GM12878 (cell line): Measurements from ENCODE around the gene NELFB. TPM values are rescaled to one million over a fixed set of nuclear protein-coding genes. Genes with fewer than 3 reads are reported as not detected.

Source experiments
- ATAC-seq: fragments of 200-7000 bp; cut with Tn5 transposase; 3 replicates; pipeline ENCODE4 v1.9.1; 2020; ENCODE audit warnings: mild to moderate bottlenecking, moderate library complexity
- BruUV-seq: library from RNA; stranded (reverse); fragments of 400-500 nt; replicated peaks from 2 replicates; lab custom pipeline; 2021; lab: Mats Ljungman, UMichigan
- CTCF ChIA-PET: fragments of 300-600 bp; sonication (Branson Sonifier 250); formaldehyde crosslinking; extraction: SDS; loops from one replicate; lab custom pipeline; 2021; ENCODE audit warnings: inconsistent platforms; lab: Yijun Ruan, JAX
- POLR2A ChIA-PET: fragments of 350-600 bp; formaldehyde crosslinking; extraction: SDS; loops from one replicate; lab custom pipeline; 2021; ENCODE audit warnings: inconsistent platforms; lab: Charles Lee
- RAD21 ChIA-PET: fragments of 300-600 bp; sonication (Branson Sonifier 250); formaldehyde crosslinking; loops from one replicate; lab custom pipeline; 2023; ENCODE audit warnings: antibody characterized with exemption; ENCODE audit not compliant: unreplicated experiment; lab: Charles Lee
- SMC1A ChIA-PET: fragments of 300-600 bp; sonication (Branson Sonifier 250); formaldehyde crosslinking; loops from one replicate; lab custom pipeline; 2023; ENCODE audit not compliant: unreplicated experiment, uncharacterized antibody; lab: Charles Lee
- DNase-seq: peaks from one replicate; pipeline ENCODE4 v3.0.0-alpha.2; 2011; ENCODE audit warnings: low read depth, low spot score
- FAIRE-seq: peaks from 3 replicates; lab custom pipeline; 2011; peaks lifted over from hg19 to GRCh38; lab: Jason Lieb, UNC
- H2AFZ ChIP-seq: 2 replicates; pipeline ENCODE4 v1.6.0; 2011; ENCODE audit warnings: low read depth, low read length, control low read depth; ENCODE audit not compliant: control insufficient read depth
- H3K27ac ChIP-seq: 2 replicates; pipeline ENCODE4 v1.5.1; 2011; ENCODE audit warnings: control low read depth; ENCODE audit not compliant: control insufficient read depth, insufficient read depth
- H3K27me3 ChIP-seq, 2 experiments: replicated peaks in 1 of 2; 2 replicates each; pipeline versions ENCODE4 v1.6.0 to v1.6.1; 2011; ENCODE audit warnings: low read length in 1 of 2; ENCODE audit not compliant: control insufficient read depth in 2 of 2, insufficient read depth in 2 of 2
- H3K36me3 ChIP-seq, 2 experiments: 2 replicates each; pipeline ENCODE4 v1.5.1; 2011; ENCODE audit warnings: low read length in 1 of 2; ENCODE audit not compliant: control insufficient read depth in 2 of 2, insufficient read depth in 2 of 2
- H3K4me1 ChIP-seq: 2 replicates; pipeline ENCODE4 v1.6.1; 2011; ENCODE audit warnings: mild to moderate bottlenecking, low read length, moderate library complexity, mixed read lengths; ENCODE audit not compliant: control insufficient read depth, insufficient read depth
- H3K4me2 ChIP-seq: 2 replicates; pipeline ENCODE4 v1.6.0; 2011; ENCODE audit warnings: control low read depth; ENCODE audit not compliant: control insufficient read depth, insufficient read depth
- H3K4me3 ChIP-seq: fragments of 200-600 bp; sonication (generic); 2 replicates; pipeline ENCODE4 v1.5.1; 2016
- H3K79me2 ChIP-seq: 2 replicates; pipeline ENCODE4 v1.6.0; 2011; ENCODE audit warnings: low read length; ENCODE audit not compliant: control insufficient read depth, insufficient read depth
- H3K9ac ChIP-seq: 2 replicates; pipeline ENCODE4 v1.8.0; 2011; ENCODE audit warnings: low read length, control low read depth, mixed read lengths; ENCODE audit not compliant: control insufficient read depth, insufficient read depth
- H3K9me3 ChIP-seq: replicated peaks from 3 replicates; pipeline ENCODE4 v1.5.1; 2011; ENCODE audit warnings: mild to moderate bottlenecking, low read length; ENCODE audit not compliant: control insufficient read depth, insufficient read depth
- H4K20me1 ChIP-seq: 2 replicates; pipeline ENCODE4 v1.6.0; 2011; ENCODE audit not compliant: control insufficient read depth, insufficient read depth
- CHD2 ChIP-seq: IDR thresholded peaks from 2 replicates; pipeline ENCODE4 v1.6.1; 2011; ENCODE audit warnings: low read depth, low read length, improper control_type of control experiment, borderline replicate concordance
- CREB1 ChIP-seq: IDR thresholded peaks from 2 replicates; pipeline ENCODE4 v1.6.1; 2012; ENCODE audit warnings: low read depth, mild to moderate bottlenecking, inconsistent platforms
- IKZF2 ChIP-seq, 2 experiments: fragments of 450-650 bp; IDR thresholded peaks; 2 replicates each; pipeline ENCODE4 v1.6.1; 2017; ENCODE audit warnings: mild to moderate bottlenecking in 2 of 2, moderate library complexity in 2 of 2
- JUNB ChIP-seq: IDR thresholded peaks from 2 replicates; pipeline ENCODE4 v1.6.1; 2016; ENCODE audit warnings: antibody characterized with exemption, mild to moderate bottlenecking
- JUND ChIP-seq: IDR thresholded peaks from 2 replicates; pipeline ENCODE4 v1.6.1; 2012; ENCODE audit warnings: low read depth, mild to moderate bottlenecking, low read length, improper control_type of control experiment, moderate library complexity
- LARP7 ChIP-seq: fragments of 450-650 bp; IDR thresholded peaks from 2 replicates; pipeline ENCODE4 v1.6.1; 2017; ENCODE audit warnings: mild to moderate bottlenecking
- MEF2B ChIP-seq: fragments of 450-650 bp; IDR thresholded peaks from 2 replicates; pipeline ENCODE4 v1.6.1; 2018; ENCODE audit warnings: mild to moderate bottlenecking, moderate library complexity; ENCODE audit not compliant: partially characterized antibody, poor library complexity, severe bottlenecking
- NR2F1 ChIP-seq: fragments of 450-650 bp; conservative IDR thresholded peaks from 2 replicates; pipeline ENCODE4 v1.6.1; 2017; ENCODE audit warnings: mild to moderate bottlenecking
- PAX5 ChIP-seq: IDR thresholded peaks from 2 replicates; pipeline ENCODE4 v1.6.1; 2011; ENCODE audit warnings: low read depth, low read length, borderline replicate concordance
- SREBF1 ChIP-seq: IDR thresholded peaks from 2 replicates; pipeline ENCODE4 v1.6.1; 2012; ENCODE audit warnings: mild to moderate bottlenecking, low read length
- ZBED1 ChIP-seq: IDR thresholded peaks from 2 replicates; pipeline ENCODE4 v1.6.1; 2016; ENCODE audit warnings: borderline replicate concordance
- WGBS: methylation state at CpG from one replicate; pipeline ENCODE4 v1.1.6; 2016; ENCODE audit warnings: low lambda C conversion rate; ENCODE audit not compliant: insufficient replicate concordance, insufficient coverage; ENCODE audit errors: missing lambda C conversion rate; 5-methylcytosine and 5-hydroxymethylcytosine counted together
- in situ Hi-C: fragments of 300-500 bp; cut with MboI; formaldehyde crosslinking; loops from 9 replicates; pipeline ENCODE4 v1.14.3; 2018; ENCODE audit warnings: mixed read lengths
- intact Hi-C: fragments of 100-400 bp; cut with micrococcal nuclease; formaldehyde crosslinking; loops from one replicate; pipeline ENCODE4 v1.14.2; 2022; ENCODE audit not compliant: unreplicated experiment
- polyA plus RNA-seq, 11 experiments: library from polyadenylated mRNA; depleted of rRNA in 4 of 11; unstranded in 6 of 11; stranded (reverse) in 5 of 11; fragments of >200 nt; fragmentation: Nextera tagmentation in 4 of 11; fragmentation: Illumina TruSeq in 1 of 11; extraction: Ambion mirVana in 4 of 11; extraction: Trizol in 1 of 11; gene quantifications; 1 replicate in 1 of 11; 2 replicates in 10 of 11; pipeline versions ENCODE4 v1.2.1 to v1.2.3, GENCODE V29; 2011 to 2016; ENCODE audit warnings: inconsistent platforms in 2 of 11, missing spikeins in 2 of 11, low read depth in 1 of 11
- total RNA-seq, 4 experiments: library from RNA; depleted of rRNA in 3 of 4; stranded (reverse); fragments of >200 nt in 3 of 4; fragmentation: Illumina TruSeq in 1 of 4; extraction: Trizol in 1 of 4; gene quantifications; 2 replicates each; pipeline versions ENCODE4 v1.2.1 to v1.2.3, GENCODE V29; 2013 to 2021
- TF ChIP-seq, protein P1 (sequence below): IDR thresholded peaks from 2 replicates; pipeline ENCODE4 v1.6.1; 2012; ENCODE audit warnings: low read depth, low read length, improper control_type of control experiment
- TF ChIP-seq, protein P2 (sequence below): fragments of 450-650 bp; IDR thresholded peaks from 2 replicates; pipeline ENCODE4 v1.6.1; 2018; ENCODE audit warnings: mild to moderate bottlenecking, low read depth, moderate library complexity; ENCODE audit not compliant: partially characterized antibody
- TF ChIP-seq, protein P3 (sequence below): fragments of 450-650 bp; conservative IDR thresholded peaks from 2 replicates; pipeline ENCODE4 v1.6.1; 2017; ENCODE audit warnings: mild to moderate bottlenecking, moderate library complexity

Gene NELFB
- total and polyA plus RNA-seq, 10 of the 15 experiments (the other 5 are each of a cell fraction or from before 2014, with no cell fraction given) = 0.19 to 63.4 (median 30.9) TPM

DNA sequence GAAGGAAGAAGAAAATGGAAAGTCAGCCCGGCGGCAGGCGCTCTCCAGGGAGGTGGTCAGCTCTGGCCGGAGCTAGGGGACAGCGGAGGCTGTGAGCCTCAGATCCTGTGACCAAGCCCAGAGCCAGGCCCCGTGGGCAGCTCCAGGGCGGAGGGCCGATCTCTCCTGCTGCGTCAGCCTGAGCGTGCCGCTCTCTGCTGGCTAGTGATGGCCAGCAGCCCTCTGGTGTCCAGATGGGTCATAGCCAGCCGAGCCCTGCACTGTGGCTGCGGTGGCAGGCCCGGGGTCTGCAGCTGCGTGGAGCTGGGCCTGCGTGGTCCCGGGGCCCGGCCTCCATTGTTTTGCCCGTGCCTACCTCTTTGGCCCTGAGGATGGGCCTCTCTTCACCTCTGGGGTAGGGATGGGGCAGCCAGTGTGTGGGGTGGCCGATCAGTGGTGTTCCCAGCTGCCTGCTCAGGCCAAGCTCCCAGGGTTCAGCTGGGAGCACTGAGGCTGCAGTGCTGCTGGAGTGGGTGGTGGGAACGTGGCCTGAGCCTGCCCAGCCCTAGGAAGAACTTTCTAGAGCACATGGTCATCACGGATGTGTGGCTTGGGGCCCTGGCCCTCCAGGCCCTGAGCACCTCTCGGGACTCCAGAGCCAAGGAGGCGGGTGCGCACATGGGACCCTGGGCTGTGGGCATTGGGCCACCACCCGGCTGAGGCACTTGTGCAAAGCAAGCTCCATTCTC lies 64.0 kb downstream of the NELFB start:
- Histone ChIP-seq H3K4me2 (no peak overlapping the region), H3K9me3 (no peaks in the 10 kb centered on the region; the same call in 2 of the 3 replicates), H3K36me3 (no peaks in the 10 kb centered on the region), H3K79me2 (no peaks in the 10 kb centered on the region), H3K27ac (no peak overlapping the region), H3K4me1 (peaks cover 5% of the 10 kb centered on the region), H3K27me3 (no peaks in the 10 kb centered on the region), H3K4me3 (no peak overlapping the region), H4K20me1 (no peaks in the 10 kb centered on the region), H2AFZ (no peak overlapping the region), H3K9ac (no peak overlapping the region)
- ATAC-seq (no peak), FAIRE-seq (no peak), DNase-seq (no peak)
- ChIA-PET SMC1A (no interaction called here), POLR2A (interaction anchor here (1.3 kb wide), 1 partner anchor 17 kb away, joined by 3 read pairs; the partner anchor contains the start of gene NRARP), RAD21 (interaction anchor here (3.5 kb wide), 1 partner anchor 17 kb away, joined by 20 read pairs; the partner anchor contains the start of gene NRARP), CTCF (no interaction called here)
- WGBS = 74% methylated on average over 25 of the region's 26 CpGs
- intact Hi-C loops (no loop called here), in situ Hi-C loops (no loop called here)
- TF ChIP-seq NR2F1 (no peak), SREBF1 (no peak), PAX5 (no peak), JUNB (no peak), JUND (no peak), CREB1 (no peak), IKZF2 (IDR thresholded peaks at IDR 0.05) (no peak), MEF2B (no peak), ZBED1 (no peak), LARP7 (no peak), CHD2 (no peak)
- TF ChIP-seq, protein P1, sequence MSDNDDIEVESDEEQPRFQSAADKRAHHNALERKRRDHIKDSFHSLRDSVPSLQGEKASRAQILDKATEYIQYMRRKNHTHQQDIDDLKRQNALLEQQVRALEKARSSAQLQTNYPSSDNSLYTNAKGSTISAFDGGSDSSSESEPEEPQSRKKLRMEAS = no peak
- TF ChIP-seq, protein P2, sequence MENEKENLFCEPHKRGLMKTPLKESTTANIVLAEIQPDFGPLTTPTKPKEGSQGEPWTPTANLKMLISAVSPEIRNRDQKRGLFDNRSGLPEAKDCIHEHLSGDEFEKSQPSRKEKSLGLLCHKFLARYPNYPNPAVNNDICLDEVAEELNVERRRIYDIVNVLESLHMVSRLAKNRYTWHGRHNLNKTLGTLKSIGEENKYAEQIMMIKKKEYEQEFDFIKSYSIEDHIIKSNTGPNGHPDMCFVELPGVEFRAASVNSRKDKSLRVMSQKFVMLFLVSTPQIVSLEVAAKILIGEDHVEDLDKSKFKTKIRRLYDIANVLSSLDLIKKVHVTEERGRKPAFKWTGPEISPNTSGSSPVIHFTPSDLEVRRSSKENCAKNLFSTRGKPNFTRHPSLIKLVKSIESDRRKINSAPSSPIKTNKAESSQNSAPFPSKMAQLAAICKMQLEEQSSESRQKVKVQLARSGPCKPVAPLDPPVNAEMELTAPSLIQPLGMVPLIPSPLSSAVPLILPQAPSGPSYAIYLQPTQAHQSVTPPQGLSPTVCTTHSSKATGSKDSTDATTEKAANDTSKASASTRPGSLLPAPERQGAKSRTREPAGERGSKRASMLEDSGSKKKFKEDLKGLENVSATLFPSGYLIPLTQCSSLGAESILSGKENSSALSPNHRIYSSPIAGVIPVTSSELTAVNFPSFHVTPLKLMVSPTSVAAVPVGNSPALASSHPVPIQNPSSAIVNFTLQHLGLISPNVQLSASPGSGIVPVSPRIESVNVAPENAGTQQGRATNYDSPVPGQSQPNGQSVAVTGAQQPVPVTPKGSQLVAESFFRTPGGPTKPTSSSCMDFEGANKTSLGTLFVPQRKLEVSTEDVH = no peak
- TF ChIP-seq, protein P3, sequence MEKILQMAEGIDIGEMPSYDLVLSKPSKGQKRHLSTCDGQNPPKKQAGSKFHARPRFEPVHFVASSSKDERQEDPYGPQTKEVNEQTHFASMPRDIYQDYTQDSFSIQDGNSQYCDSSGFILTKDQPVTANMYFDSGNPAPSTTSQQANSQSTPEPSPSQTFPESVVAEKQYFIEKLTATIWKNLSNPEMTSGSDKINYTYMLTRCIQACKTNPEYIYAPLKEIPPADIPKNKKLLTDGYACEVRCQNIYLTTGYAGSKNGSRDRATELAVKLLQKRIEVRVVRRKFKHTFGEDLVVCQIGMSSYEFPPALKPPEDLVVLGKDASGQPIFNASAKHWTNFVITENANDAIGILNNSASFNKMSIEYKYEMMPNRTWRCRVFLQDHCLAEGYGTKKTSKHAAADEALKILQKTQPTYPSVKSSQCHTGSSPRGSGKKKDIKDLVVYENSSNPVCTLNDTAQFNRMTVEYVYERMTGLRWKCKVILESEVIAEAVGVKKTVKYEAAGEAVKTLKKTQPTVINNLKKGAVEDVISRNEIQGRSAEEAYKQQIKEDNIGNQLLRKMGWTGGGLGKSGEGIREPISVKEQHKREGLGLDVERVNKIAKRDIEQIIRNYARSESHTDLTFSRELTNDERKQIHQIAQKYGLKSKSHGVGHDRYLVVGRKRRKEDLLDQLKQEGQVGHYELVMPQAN = no peak
- BruUV-seq = no TSS peak
